ENCODE results near the gene FBXO31. TPM values are rescaled to one million over a fixed set of nuclear protein-coding genes. Genes with fewer than 3 reads are reported as not detected.

FBXO31 gene
- total and polyA plus RNA-seq, 2 of the 8 experiments (the other 6 are each of a cell fraction or from before 2014, with no cell fraction given): 8.3 to 21.6 TPM

DNA sequence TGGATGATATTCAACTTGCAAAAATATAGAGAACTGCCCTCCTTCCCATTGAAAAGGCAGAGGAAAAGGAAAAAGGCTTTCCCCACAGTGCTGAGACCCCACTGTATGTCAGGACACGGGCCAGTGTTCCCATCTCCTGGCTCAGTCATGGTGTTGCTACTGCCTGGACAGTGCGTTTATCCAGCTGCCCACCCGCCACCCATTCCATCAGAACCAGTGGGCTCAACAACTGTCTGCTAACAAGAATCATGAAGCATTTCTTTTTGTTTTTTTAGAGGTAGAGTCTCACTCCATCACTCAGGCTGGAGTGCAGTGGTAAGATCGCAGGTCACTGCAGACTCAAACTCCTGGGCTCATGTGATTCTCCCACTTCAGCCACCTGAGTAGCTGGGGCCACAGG is 11.3 kb downstream of the FBXO31 start:
- TF ChIP-seq, protein P1, sequence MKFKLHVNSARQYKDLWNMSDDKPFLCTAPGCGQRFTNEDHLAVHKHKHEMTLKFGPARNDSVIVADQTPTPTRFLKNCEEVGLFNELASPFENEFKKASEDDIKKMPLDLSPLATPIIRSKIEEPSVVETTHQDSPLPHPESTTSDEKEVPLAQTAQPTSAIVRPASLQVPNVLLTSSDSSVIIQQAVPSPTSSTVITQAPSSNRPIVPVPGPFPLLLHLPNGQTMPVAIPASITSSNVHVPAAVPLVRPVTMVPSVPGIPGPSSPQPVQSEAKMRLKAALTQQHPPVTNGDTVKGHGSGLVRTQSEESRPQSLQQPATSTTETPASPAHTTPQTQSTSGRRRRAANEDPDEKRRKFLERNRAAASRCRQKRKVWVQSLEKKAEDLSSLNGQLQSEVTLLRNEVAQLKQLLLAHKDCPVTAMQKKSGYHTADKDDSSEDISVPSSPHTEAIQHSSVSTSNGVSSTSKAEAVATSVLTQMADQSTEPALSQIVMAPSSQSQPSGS (IDR thresholded peaks at IDR 0.05; ENCODE audit: low read length): no peak
- POLR2A ChIA-PET (ENCODE audit: partially characterized antibody): no interaction called here
- Histone ChIP-seq H3K4me2 (ENCODE audit: insufficient read depth in 1 of 2, low read depth in 2 of 2, low read length in 2 of 2) (no peak overlapping the region), H3K14ac (ENCODE audit: insufficient read length) (no peak overlapping the region), H4K8ac (ENCODE audit: extremely low read depth, insufficient read depth, low read length) (no peak overlapping the region), H2BK12ac (ENCODE audit: low read depth, low read length) (no peak overlapping the region), H3K79me2 (ENCODE audit: control insufficient read depth in 1 of 2, insufficient read depth in 2 of 2, low read length in 2 of 2) (peaks cover 0 to 48% of the 10 kb centered on the region in 2 experiments; a peak in 2 of 4 replicates), H3K79me1 (ENCODE audit: low read depth, low read length) (peaks cover 9% of the 10 kb centered on the region), H3K56ac (replicated peaks; ENCODE audit: insufficient read length, low read depth, low read length) (no peak overlapping the region), H2AFZ (ENCODE audit: low read length) (no peak overlapping the region), H4K5ac (ENCODE audit: insufficient read length, low read depth, low read length) (no peak overlapping the region), H3K23me2 (ENCODE audit: low read depth, low read length) (no peaks in the 10 kb centered on the region), H4K91ac (replicated peaks; ENCODE audit: insufficient read length, low read length) (no peak overlapping the region), H3K9ac (replicated peaks in 1 of 4; ENCODE audit: extremely low read depth in 1 of 4, low read depth in 3 of 4, low read length in 3 of 4) (no peak overlapping the region), H2BK120ac (replicated peaks; ENCODE audit: low read depth, low read length) (no peak overlapping the region), H3K4ac (replicated peaks; ENCODE audit: insufficient read length, low read depth, low read length) (no peak overlapping the region), H3K4me1 (replicated peaks in 1 of 4; ENCODE audit: control insufficient read depth in 3 of 4, insufficient read depth in 4 of 4, low read length in 3 of 4) (peaks cover 0 to 8% (median 0%) of the 10 kb centered on the region in 4 experiments; a peak in 2 of 7 replicates), H4K20me1 (replicated peaks in 1 of 2; ENCODE audit: control insufficient read depth in 1 of 2, insufficient read depth in 2 of 2, low read length in 2 of 2) (peaks cover 2 to 13% of the 10 kb centered on the region in 2 experiments), H3K36me3 (ENCODE audit: control insufficient read depth in 2 of 4, insufficient read depth in 4 of 4, low read length in 3 of 4) (no peaks in the 10 kb centered on the region), H2BK5ac (ENCODE audit: low read depth, low read length) (no peak overlapping the region), H2BK20ac (ENCODE audit: low read length) (no peak overlapping the region), H2BK15ac (ENCODE audit: low read length) (no peak overlapping the region), H3K9me3 (ENCODE audit: insufficient read depth in 2 of 2, low read depth in 1 of 2, low read length in 1 of 2) (no peaks in the 10 kb centered on the region), H3K23ac (ENCODE audit: insufficient read length) (no peak overlapping the region), H3K18ac (ENCODE audit: extremely low read depth, low read length) (no peak overlapping the region), H2AK5ac (ENCODE audit: low read depth, low read length) (no peak overlapping the region), H3K27me3 (replicated peaks in 1 of 4; ENCODE audit: control insufficient read depth in 3 of 4, extremely low read depth in 1 of 4, insufficient read depth in 3 of 4, low read length in 3 of 4) (no peaks in the 10 kb centered on the region), H3K27ac (ENCODE audit: low read depth, low read length) (no peak overlapping the region; the same call in 1 of the 2 replicates), H3K4me3 (ENCODE audit: extremely low read depth in 1 of 4, insufficient read depth in 2 of 4, low read depth in 3 of 4, low read length in 4 of 4) (no peak overlapping the region)
- CTCF ChIA-PET (ENCODE audit: partially characterized antibody): interaction anchor here (0.7 kb wide), 1 partner anchor 62 kb away, joined by 3 read pairs; no protein-coding TSS in a partner anchor
- DNase-seq (ENCODE audit: low read depth in 1 of 2, low spot score in 2 of 2): no peak
- no peak for FAIRE-seq
- WGBS, 2 experiments (ENCODE audit: extremely low coverage in 1 of 2, insufficient coverage in 1 of 2, insufficient read length in 1 of 2, insufficient replicate concordance in 2 of 2, low coverage in 1 of 2, low lambda C conversion rate in 2 of 2, missing lambda C conversion rate in 1 of 2): 88% methylated on average over 4 of the region's 4 CpGs; no CpG with 5 or more reads in 1 of the 2 experiments

Measured in H1 (cell line).